IPS-18a (cell line): ENCODE measurements around the gene HLA-E.
"Not testable (repeated sequence)": the region's sequence is repeated elsewhere in the genome, so short reads cannot be mapped to it uniquely, and the experiment has no call there.

Experiments
- H3K27ac ChIP-seq: one replicate; pipeline ENCODE4 v1.5.1; 2013; ENCODE audit warnings: low read length
- H3K27me3 ChIP-seq: one replicate; pipeline ENCODE4 v1.6.1; 2013; ENCODE audit warnings: mild to moderate bottlenecking, low read length; ENCODE audit not compliant: control insufficient read depth, insufficient read depth
- H3K36me3 ChIP-seq: one replicate; pipeline ENCODE4 v1.6.1; 2013; ENCODE audit warnings: low read depth, low read length; ENCODE audit not compliant: control insufficient read depth
- H3K4me1 ChIP-seq: one replicate; pipeline ENCODE4 v1.6.1; 2013; ENCODE audit warnings: low read depth, low read length; ENCODE audit not compliant: control insufficient read depth
- H3K4me3 ChIP-seq: one replicate; pipeline ENCODE4 v1.5.1; 2013; ENCODE audit warnings: low read length
- H3K9ac ChIP-seq: one replicate; pipeline ENCODE4 v1.6.1; 2013; ENCODE audit warnings: mild to moderate bottlenecking, low read length, moderate library complexity
- H3K9me3 ChIP-seq: one replicate; pipeline ENCODE4 v1.6.1; 2013; ENCODE audit warnings: low read depth, low read length; ENCODE audit not compliant: control insufficient read depth

HLA-E gene

GRCh38 chr6:30495993-30496392 lies 6.7 kb downstream of the HLA-E start:
- no peak overlapping the region for H3K4me3 ChIP-seq
- H3K27ac ChIP-seq, result no peak overlapping the region
- H3K27me3 ChIP-seq, result no peaks in the 10 kb centered on the region
- no peaks in the 10 kb centered on the region for H3K4me1 ChIP-seq
- H3K9ac ChIP-seq, result no peak overlapping the region
- no peaks in the 10 kb centered on the region for H3K9me3 ChIP-seq
- H3K36me3 ChIP-seq, result no peaks in the 10 kb centered on the region

GRCh38 chr6:30497261-30497599 lies 7.9 kb downstream of the HLA-E start:
- not testable (repeated sequence) for H3K4me3 ChIP-seq, H3K4me1 ChIP-seq, H3K36me3 ChIP-seq, H3K27ac ChIP-seq, H3K27me3 ChIP-seq, H3K9me3 ChIP-seq, H3K9ac ChIP-seq

- H3K27ac ChIP-seq, result no peak overlapping the region
- no peak overlapping the region for H3K4me3 ChIP-seq
- H3K27me3 ChIP-seq, result no peaks in the 10 kb centered on the region
- no peaks in the 10 kb centered on the region for H3K36me3 ChIP-seq
- H3K9ac ChIP-seq, result no peak overlapping the region
- no peaks in the 10 kb centered on the region for H3K9me3 ChIP-seq
- no peaks in the 10 kb centered on the region for H3K4me1 ChIP-seq
Observed at GRCh38 chr6:30497714-30498113, 8.4 kb downstream of the HLA-E start.

GRCh38 chr6:30498705-30499104 lies 9.4 kb downstream of the HLA-E start:
- H3K9ac ChIP-seq, H3K36me3 ChIP-seq, H3K4me1 ChIP-seq, H3K4me3 ChIP-seq, H3K27me3 ChIP-seq, H3K9me3 ChIP-seq, H3K27ac ChIP-seq: not testable (repeated sequence)

- Histone ChIP-seq H3K4me3 (no peak overlapping the region), H3K27ac (no peak overlapping the region)
Observed at GRCh38 chr6:30500421-30501355, 11.4 kb downstream of the HLA-E start.

GRCh38 chr6:30507849-30508827 lies 18.8 kb downstream of the HLA-E start:
- Histone ChIP-seq H3K4me3 (no peak overlapping the region), H3K27ac (no peak overlapping the region), H3K27me3 (no peaks in the 10 kb centered on the region), H3K4me1 (peaks cover 6% of the 10 kb centered on the region), H3K9me3 (no peaks in the 10 kb centered on the region), H3K36me3 (no peaks in the 10 kb centered on the region), H3K9ac (no peak overlapping the region)

More at GRCh38 chr6:30500421-30501355, 11.4 kb downstream of the HLA-E start:
- H3K4me1 ChIP-seq, result no peaks in the 10 kb centered on the region
- no peaks in the 10 kb centered on the region for H3K9me3 ChIP-seq
- no peaks in the 10 kb centered on the region for H3K27me3 ChIP-seq
- no peaks in the 10 kb centered on the region for H3K36me3 ChIP-seq
- no peak overlapping the region for H3K9ac ChIP-seq

- Histone ChIP-seq H3K27ac (no peak overlapping the region), H3K4me1 (peaks cover 6% of the 10 kb centered on the region), H3K9ac (no peak overlapping the region), H3K36me3 (no peaks in the 10 kb centered on the region), H3K27me3 (no peaks in the 10 kb centered on the region), H3K4me3 (no peak overlapping the region), H3K9me3 (no peaks in the 10 kb centered on the region)
Observed at GRCh38 chr6:30508890-30509736, 19.8 kb downstream of the HLA-E start.

GRCh38 chr6:30510419-30511168 lies 21.3 kb downstream of the HLA-E start:
- Histone ChIP-seq H3K27me3 (no peaks in the 10 kb centered on the region), H3K4me1 (peaks cover 15% of the 10 kb centered on the region), H3K4me3 (no peak overlapping the region), H3K9me3 (no peaks in the 10 kb centered on the region), H3K27ac (no peak overlapping the region), H3K36me3 (no peaks in the 10 kb centered on the region), H3K9ac (no peak overlapping the region)

- Histone ChIP-seq H3K27me3 (no peaks in the 10 kb centered on the region), H3K4me1 (peaks cover 15% of the 10 kb centered on the region), H3K27ac (no peak overlapping the region), H3K4me3 (no peak overlapping the region), H3K9ac (no peak overlapping the region), H3K36me3 (no peaks in the 10 kb centered on the region), H3K9me3 (no peaks in the 10 kb centered on the region)
Observed at GRCh38 chr6:30511169-30511546, 21.8 kb downstream of the HLA-E start.

- Histone ChIP-seq H3K36me3 (no peaks in the 10 kb centered on the region), H3K27ac (no peak overlapping the region), H3K4me1 (peaks cover 15% of the 10 kb centered on the region), H3K4me3 (no peak overlapping the region), H3K27me3 (no peaks in the 10 kb centered on the region), H3K9me3 (no peaks in the 10 kb centered on the region), H3K9ac (no peak overlapping the region)
Observed at GRCh38 chr6:30513451-30513850, 24.1 kb downstream of the HLA-E start.
